Measurements from ENCODE around the gene GSDMA. TPM values are rescaled to one million over a fixed set of nuclear protein-coding genes. Genes with fewer than 3 reads are reported as not detected.

The GSDMA gene
- polyA plus RNA-seq, 3 donors: not detected

DNA sequence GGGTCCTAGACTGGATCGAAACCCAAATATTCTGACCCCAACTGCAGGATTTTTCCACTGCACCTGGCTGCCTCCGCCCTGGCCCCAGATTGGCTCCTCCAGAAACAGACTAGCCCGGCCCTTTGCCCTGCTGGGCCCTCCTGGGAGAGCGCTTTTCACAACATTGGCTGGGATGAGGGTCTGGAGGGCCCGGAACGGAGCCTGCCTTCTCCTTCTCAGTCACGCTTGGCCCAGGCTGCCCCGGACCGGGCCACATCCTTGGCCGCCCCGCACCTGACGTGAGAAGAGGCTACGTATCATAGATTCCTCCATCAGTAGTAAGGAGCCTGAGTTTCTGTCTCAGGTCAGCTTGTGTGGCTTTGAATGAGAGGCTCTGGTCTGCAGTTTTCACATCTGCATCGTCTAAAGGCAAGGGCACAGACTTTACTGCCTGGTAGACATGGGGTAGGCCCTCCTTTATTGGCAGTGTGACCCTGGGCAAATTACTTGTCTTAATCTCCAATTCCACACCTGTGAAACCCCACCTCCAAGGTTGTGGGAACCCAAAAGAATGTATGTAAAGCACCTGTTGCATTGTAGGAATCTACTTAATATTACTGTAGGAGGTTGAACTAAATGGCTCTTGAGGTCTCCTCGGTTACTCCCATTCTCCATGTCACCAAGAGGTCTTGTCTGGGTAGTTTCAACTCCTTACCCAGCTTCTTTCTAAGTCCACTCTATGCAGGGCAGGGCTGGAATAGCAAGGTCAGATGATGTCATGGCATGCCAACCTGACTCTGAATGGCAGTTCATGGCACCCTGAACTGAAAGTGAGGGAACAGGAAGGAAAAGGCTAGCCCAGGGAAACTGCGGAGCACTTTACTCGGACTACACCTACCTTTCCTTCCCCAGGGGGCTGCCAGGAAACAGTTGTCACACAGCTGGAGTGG lies 34.6 kb upstream of the GSDMA start:
- intact Hi-C loops (cut with micrococcal nuclease): loop anchor here (2.0 to 10.0 kb wide), 2 partner anchors 53 to 57 kb away; partner anchors contain the start of gene PSMD3 (in 2 of the 2)
- Mint-ChIP-seq H3K4me1 (peaks cover 46% of the 10 kb centered on the region), H3K27me3 (ENCODE audit: low read depth in 3 of 3) (peaks cover 0 to 2% (median 0%) of the 10 kb centered on the region in 3 donors), H3K4me3 (peak overlapping the region; percentile 92 to 99), H3K36me3 (peaks cover 5 to 9% of the 10 kb centered on the region in 2 donors), H3K27ac (peak overlapping the region in 6 of 7 donors; percentile 43 to 95 (median 83)), H3K9me3 (peaks cover 0 to 2% (median 0%) of the 10 kb centered on the region in 7 donors)
- no peak for DNase-seq
- H3K4me2 ChIP-seq (replicated peaks; ENCODE audit: extremely low read depth, low read length, poor library complexity, severe bottlenecking): peak overlapping the region; percentile 97
- H3K9me3 ChIP-seq (replicated peaks in 1 of 2; ENCODE audit: control insufficient read depth in 1 of 2, insufficient read depth in 1 of 2, low read length in 2 of 2): no peaks in the 10 kb centered on the region
- TF ChIP-seq, protein P1, sequence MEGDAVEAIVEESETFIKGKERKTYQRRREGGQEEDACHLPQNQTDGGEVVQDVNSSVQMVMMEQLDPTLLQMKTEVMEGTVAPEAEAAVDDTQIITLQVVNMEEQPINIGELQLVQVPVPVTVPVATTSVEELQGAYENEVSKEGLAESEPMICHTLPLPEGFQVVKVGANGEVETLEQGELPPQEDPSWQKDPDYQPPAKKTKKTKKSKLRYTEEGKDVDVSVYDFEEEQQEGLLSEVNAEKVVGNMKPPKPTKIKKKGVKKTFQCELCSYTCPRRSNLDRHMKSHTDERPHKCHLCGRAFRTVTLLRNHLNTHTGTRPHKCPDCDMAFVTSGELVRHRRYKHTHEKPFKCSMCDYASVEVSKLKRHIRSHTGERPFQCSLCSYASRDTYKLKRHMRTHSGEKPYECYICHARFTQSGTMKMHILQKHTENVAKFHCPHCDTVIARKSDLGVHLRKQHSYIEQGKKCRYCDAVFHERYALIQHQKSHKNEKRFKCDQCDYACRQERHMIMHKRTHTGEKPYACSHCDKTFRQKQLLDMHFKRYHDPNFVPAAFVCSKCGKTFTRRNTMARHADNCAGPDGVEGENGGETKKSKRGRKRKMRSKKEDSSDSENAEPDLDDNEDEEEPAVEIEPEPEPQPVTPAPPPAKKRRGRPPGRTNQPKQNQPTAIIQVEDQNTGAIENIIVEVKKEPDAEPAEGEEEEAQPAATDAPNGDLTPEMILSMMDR (IDR thresholded peaks at IDR 0.05): no peak
- H3K27me3 ChIP-seq (ENCODE audit: control insufficient read depth in 2 of 2, insufficient read depth in 2 of 2, low read length in 2 of 2): no peaks in the 10 kb centered on the region
- H3K4me3 ChIP-seq (replicated peaks in 1 of 3; ENCODE audit: low read depth in 2 of 3, low read length in 3 of 3): peak overlapping the region; percentile 71 to 97 (median 87)
- H2AFZ ChIP-seq (ENCODE audit: insufficient read depth, low read depth, low read length, poor library complexity, severe bottlenecking): peak overlapping the region; percentile 99
- peaks cover 31% of the 10 kb centered on the region for H3K79me2 ChIP-seq (ENCODE audit: insufficient read depth, low read length)
- 13% methylated on average over 12 of the region's 17 CpGs for WGBS (ENCODE audit: insufficient coverage)
- H3K36me3 ChIP-seq (replicated peaks in 1 of 2; ENCODE audit: control insufficient read depth in 1 of 2, insufficient read depth in 2 of 2, low read length in 2 of 2): peaks cover 5 to 12% of the 10 kb centered on the region in 2 donors
- H4K20me1 ChIP-seq (ENCODE audit: insufficient read depth, low read length): peaks cover 11% of the 10 kb centered on the region
- peak overlapping the region in 1 of 2 donors; percentile 80 for H3K27ac ChIP-seq (ENCODE audit: low read depth in 1 of 2, low read length in 2 of 2)
- H3K4me1 ChIP-seq (ENCODE audit: control insufficient read depth in 1 of 2, insufficient read depth in 2 of 2, low read length in 2 of 2): peaks cover 29 to 48% of the 10 kb centered on the region in 2 donors
- H3K9ac ChIP-seq (ENCODE audit: insufficient read depth, low read length, poor library complexity, severe bottlenecking): peak overlapping the region; percentile 79

- Histone ChIP-seq H3K9me3 (replicated peaks in 1 of 2; ENCODE audit: control insufficient read depth in 1 of 2, insufficient read depth in 1 of 2, low read length in 2 of 2) (no peaks in the 10 kb centered on the region), H3K79me2 (ENCODE audit: insufficient read depth, low read length) (peaks cover 31% of the 10 kb centered on the region), H3K36me3 (replicated peaks in 1 of 2; ENCODE audit: control insufficient read depth in 1 of 2, insufficient read depth in 2 of 2, low read length in 2 of 2) (peaks cover 0 to 3% of the 10 kb centered on the region in 2 donors), H3K4me2 (replicated peaks; ENCODE audit: extremely low read depth, low read length, poor library complexity, severe bottlenecking) (peak overlapping the region; percentile 97), H3K4me1 (ENCODE audit: control insufficient read depth in 1 of 2, insufficient read depth in 2 of 2, low read length in 2 of 2) (peaks cover 26 to 44% of the 10 kb centered on the region in 2 donors), H2AFZ (ENCODE audit: insufficient read depth, low read depth, low read length, poor library complexity, severe bottlenecking) (peak overlapping the region; percentile 99), H3K27me3 (ENCODE audit: control insufficient read depth in 2 of 2, insufficient read depth in 2 of 2, low read length in 2 of 2) (no peaks in the 10 kb centered on the region), H3K9ac (ENCODE audit: insufficient read depth, low read length, poor library complexity, severe bottlenecking) (no peak overlapping the region), H4K20me1 (ENCODE audit: insufficient read depth, low read length) (peaks cover 11% of the 10 kb centered on the region), H3K4me3 (replicated peaks in 1 of 3; ENCODE audit: low read depth in 2 of 3, low read length in 3 of 3) (peak overlapping the region in 1 of 3 experiments; percentile 97), H3K27ac (ENCODE audit: low read depth in 1 of 2, low read length in 2 of 2) (no peak overlapping the region)
- intact Hi-C loops (cut with micrococcal nuclease): loop anchor here in 1 of 2 donors (10.0 kb wide), 1 partner anchor 56 kb away; the partner anchor contains the start of gene PSMD3
- Mint-ChIP-seq H3K4me1 (peaks cover 41% of the 10 kb centered on the region), H3K27me3 (ENCODE audit: low read depth in 3 of 3) (peaks cover 0 to 2% (median 0%) of the 10 kb centered on the region in 3 donors), H3K4me3 (peak overlapping the region in 1 of 2 donors; percentile 13), H3K27ac (peak overlapping the region in 6 of 7 donors; percentile 28 to 86 (median 80)), H3K36me3 (peaks cover 0 to 3% of the 10 kb centered on the region in 2 donors), H3K9me3 (peaks cover 0 to 2% (median 0%) of the 10 kb centered on the region in 7 donors)
- 39% methylated on average over 6 of the region's 8 CpGs for WGBS (ENCODE audit: insufficient coverage)
- DNase-seq: peak; percentile 50 to 73 (median 55)
- TF ChIP-seq, protein P1 (IDR thresholded peaks at IDR 0.05): no peak
These were observed 33.8 kb upstream of the GSDMA start for GRCh38 chr17:39928858-39929645.

Measured in CD14-positive monocyte (primary cell).